ENCODE results near the gene MMP25.

Gene MMP25

GRCh38 chr16:3025032-3026002 is 21.0 kb upstream of the MMP25 start:
- no peaks in the 10 kb centered on the region for H3K9me3 ChIP-seq (ENCODE audit: control insufficient read depth, insufficient read depth, low read length)
- H3K27me3 ChIP-seq (ENCODE audit: control insufficient read depth, insufficient read depth, low read length), result peaks cover 4% of the 10 kb centered on the region
- peaks cover 23% of the 10 kb centered on the region for H3K36me3 ChIP-seq (ENCODE audit: control insufficient read depth, insufficient read depth, low read length)
- H3K4me3 ChIP-seq (ENCODE audit: low read depth, low read length), result no peak overlapping the region
- no peak overlapping the region for H3K27ac ChIP-seq (ENCODE audit: low read depth, low read length)
- no peak overlapping the region for H3K9ac ChIP-seq (ENCODE audit: low read depth, low read length)
- peaks cover 19% of the 10 kb centered on the region for H3K4me1 ChIP-seq (ENCODE audit: control insufficient read depth, insufficient read depth, low read length)

GRCh38 chr16:3026003-3026378 is 20.4 kb upstream of the MMP25 start:
- no peak overlapping the region for H3K9ac ChIP-seq (ENCODE audit: low read depth, low read length)
- H3K27me3 ChIP-seq (ENCODE audit: control insufficient read depth, insufficient read depth, low read length), result peaks cover 4% of the 10 kb centered on the region
- H3K27ac ChIP-seq (ENCODE audit: low read depth, low read length), result no peak overlapping the region
- peaks cover 19% of the 10 kb centered on the region for H3K4me1 ChIP-seq (ENCODE audit: control insufficient read depth, insufficient read depth, low read length)
- no peak overlapping the region for H3K4me3 ChIP-seq (ENCODE audit: low read depth, low read length)
- no peaks in the 10 kb centered on the region for H3K9me3 ChIP-seq (ENCODE audit: control insufficient read depth, insufficient read depth, low read length)
- H3K36me3 ChIP-seq (ENCODE audit: control insufficient read depth, insufficient read depth, low read length), result peaks cover 23% of the 10 kb centered on the region

GRCh38 chr16:3026609-3027488 is 19.5 kb upstream of the MMP25 start:
- Histone ChIP-seq H3K36me3 (ENCODE audit: control insufficient read depth, insufficient read depth, low read length) (peaks cover 23% of the 10 kb centered on the region), H3K9me3 (ENCODE audit: control insufficient read depth, insufficient read depth, low read length) (no peaks in the 10 kb centered on the region), H3K27me3 (ENCODE audit: control insufficient read depth, insufficient read depth, low read length) (peaks cover 4% of the 10 kb centered on the region), H3K4me3 (ENCODE audit: low read depth, low read length) (no peak overlapping the region), H3K27ac (ENCODE audit: low read depth, low read length) (no peak overlapping the region), H3K9ac (ENCODE audit: low read depth, low read length) (no peak overlapping the region), H3K4me1 (ENCODE audit: control insufficient read depth, insufficient read depth, low read length) (peaks cover 22% of the 10 kb centered on the region)

GRCh38 chr16:3027489-3027795 is 18.9 kb upstream of the MMP25 start:
- Histone ChIP-seq H3K27ac (ENCODE audit: low read depth, low read length) (no peak overlapping the region), H3K9me3 (ENCODE audit: control insufficient read depth, insufficient read depth, low read length) (no peaks in the 10 kb centered on the region), H3K9ac (ENCODE audit: low read depth, low read length) (no peak overlapping the region), H3K4me3 (ENCODE audit: low read depth, low read length) (no peak overlapping the region), H3K4me1 (ENCODE audit: control insufficient read depth, insufficient read depth, low read length) (peaks cover 17% of the 10 kb centered on the region), H3K36me3 (ENCODE audit: control insufficient read depth, insufficient read depth, low read length) (peaks cover 20% of the 10 kb centered on the region), H3K27me3 (ENCODE audit: control insufficient read depth, insufficient read depth, low read length) (peaks cover 4% of the 10 kb centered on the region)

GRCh38 chr16:3027983-3028715 is 18.2 kb upstream of the MMP25 start:
- H3K36me3 ChIP-seq (ENCODE audit: control insufficient read depth, insufficient read depth, low read length), result peaks cover 20% of the 10 kb centered on the region
- no peaks in the 10 kb centered on the region for H3K9me3 ChIP-seq (ENCODE audit: control insufficient read depth, insufficient read depth, low read length)
- H3K27ac ChIP-seq (ENCODE audit: low read depth, low read length), result peak overlapping the region; percentile 46
- 0 out of 2 replicates have a peak overlapping the region, but pooled peaks have one; percentile 15 for H3K9ac ChIP-seq (ENCODE audit: low read depth, low read length)
- peaks cover 11% of the 10 kb centered on the region; the same call in 1 of the 2 replicates for H3K4me1 ChIP-seq (ENCODE audit: control insufficient read depth, insufficient read depth, low read length)
- H3K4me3 ChIP-seq (ENCODE audit: low read depth, low read length), result peak overlapping the region; percentile 32; the same call in 1 of the 2 replicates
- H3K27me3 ChIP-seq (ENCODE audit: control insufficient read depth, insufficient read depth, low read length), result peaks cover 4% of the 10 kb centered on the region

- Histone ChIP-seq H3K9me3 (ENCODE audit: control insufficient read depth, insufficient read depth, low read length) (no peaks in the 10 kb centered on the region), H3K27me3 (ENCODE audit: control insufficient read depth, insufficient read depth, low read length) (peaks cover 4% of the 10 kb centered on the region), H3K27ac (ENCODE audit: low read depth, low read length) (no peak overlapping the region), H3K4me1 (ENCODE audit: control insufficient read depth, insufficient read depth, low read length) (peaks cover 11% of the 10 kb centered on the region; the same call in 1 of the 2 replicates), H3K36me3 (ENCODE audit: control insufficient read depth, insufficient read depth, low read length) (peaks cover 20% of the 10 kb centered on the region), H3K4me3 (ENCODE audit: low read depth, low read length) (no peak overlapping the region), H3K9ac (ENCODE audit: low read depth, low read length) (no peak overlapping the region)
Measured at GRCh38 chr16:3028716-3029319, 17.5 kb upstream of the MMP25 start.

- H3K4me3 ChIP-seq (ENCODE audit: low read depth, low read length), result no peak overlapping the region
- H3K4me1 ChIP-seq (ENCODE audit: control insufficient read depth, insufficient read depth, low read length), result peaks cover 11% of the 10 kb centered on the region; the same call in 1 of the 2 replicates
- H3K9ac ChIP-seq (ENCODE audit: low read depth, low read length), result no peak overlapping the region
- peaks cover 4% of the 10 kb centered on the region for H3K27me3 ChIP-seq (ENCODE audit: control insufficient read depth, insufficient read depth, low read length)
- H3K36me3 ChIP-seq (ENCODE audit: control insufficient read depth, insufficient read depth, low read length), result peaks cover 20% of the 10 kb centered on the region
- H3K9me3 ChIP-seq (ENCODE audit: control insufficient read depth, insufficient read depth, low read length), result no peaks in the 10 kb centered on the region
- no peak overlapping the region for H3K27ac ChIP-seq (ENCODE audit: low read depth, low read length)
Measured at GRCh38 chr16:3029491-3030221, 16.7 kb upstream of the MMP25 start.

- H3K27ac ChIP-seq (ENCODE audit: low read depth, low read length), result no peak overlapping the region
- H3K9ac ChIP-seq (ENCODE audit: low read depth, low read length), result no peak overlapping the region
- peaks cover 12% of the 10 kb centered on the region; the same call in 1 of the 2 replicates for H3K4me1 ChIP-seq (ENCODE audit: control insufficient read depth, insufficient read depth, low read length)
- peaks cover 6% of the 10 kb centered on the region for H3K27me3 ChIP-seq (ENCODE audit: control insufficient read depth, insufficient read depth, low read length)
- no peak overlapping the region for H3K4me3 ChIP-seq (ENCODE audit: low read depth, low read length)
- peaks cover 20% of the 10 kb centered on the region for H3K36me3 ChIP-seq (ENCODE audit: control insufficient read depth, insufficient read depth, low read length)
- H3K9me3 ChIP-seq (ENCODE audit: control insufficient read depth, insufficient read depth, low read length), result no peaks in the 10 kb centered on the region
Measured at GRCh38 chr16:3030222-3031212, 15.8 kb upstream of the MMP25 start.

- Histone ChIP-seq H3K27me3 (ENCODE audit: control insufficient read depth, insufficient read depth, low read length) (peaks cover 10% of the 10 kb centered on the region), H3K27ac (ENCODE audit: low read depth, low read length) (no peak overlapping the region), H3K4me1 (ENCODE audit: control insufficient read depth, insufficient read depth, low read length) (peaks cover 13% of the 10 kb centered on the region; the same call in 1 of the 2 replicates), H3K9ac (ENCODE audit: low read depth, low read length) (no peak overlapping the region), H3K4me3 (ENCODE audit: low read depth, low read length) (no peak overlapping the region), H3K36me3 (ENCODE audit: control insufficient read depth, insufficient read depth, low read length) (no peaks in the 10 kb centered on the region), H3K9me3 (ENCODE audit: control insufficient read depth, insufficient read depth, low read length) (no peaks in the 10 kb centered on the region)
Measured at GRCh38 chr16:3032624-3033023, 13.7 kb upstream of the MMP25 start.
